Stimulated activated CD4-positive, alpha-beta T cell treated with anti-CD3 and anti-CD28 coated beads, Interleukin-2, amount 100 ng/mL, for 4 hours (primary cell): ENCODE results near the gene STRAP.
"Not testable (repeated sequence)": the region's sequence is repeated elsewhere in the genome, so short reads cannot be mapped to it uniquely, and the experiment has no call there.

Experiments used
- DNase-seq: peaks from one replicate; pipeline ENCODE4 v3.0.0-alpha.2; 2020; ENCODE audit warnings: low read depth

STRAP gene

DNA sequence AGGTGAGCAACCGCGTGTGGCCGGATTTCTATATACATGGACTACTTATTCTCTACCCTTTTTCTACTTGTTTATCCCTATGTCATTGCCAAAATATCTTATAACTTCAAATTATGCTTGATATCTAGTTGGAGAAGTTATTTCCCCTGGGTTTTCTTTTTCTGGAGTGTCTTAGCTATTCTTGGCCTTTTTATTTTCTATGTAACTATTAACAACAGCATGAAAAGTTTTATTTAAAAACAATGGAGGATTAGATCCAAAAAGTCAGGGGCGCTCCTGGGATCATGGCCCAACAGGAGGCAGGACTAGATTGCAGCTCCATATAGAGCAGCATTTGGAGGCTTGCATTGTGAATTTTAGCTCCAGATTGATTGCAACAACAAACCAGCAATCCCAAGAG is 8.6 kb upstream of the STRAP start:
- DNase-seq = no peak

GRCh38 chr12:15874556-15875145 is 7.5 kb upstream of the STRAP start:
- not testable (repeated sequence) for DNase-seq

- DNase-seq = no peak
Measured at GRCh38 chr12:15875863-15876262, 6.3 kb upstream of the STRAP start.

- DNase-seq = no peak
Measured at GRCh38 chr12:15879413-15879812, 2.8 kb upstream of the STRAP start.

- no peak for DNase-seq
Measured at GRCh38 chr12:15880721-15881120, 1.5 kb upstream of the STRAP start.

- no peak for DNase-seq
Measured at GRCh38 chr12:15883536-15883935, 1.3 kb downstream of the STRAP start.

DNA sequence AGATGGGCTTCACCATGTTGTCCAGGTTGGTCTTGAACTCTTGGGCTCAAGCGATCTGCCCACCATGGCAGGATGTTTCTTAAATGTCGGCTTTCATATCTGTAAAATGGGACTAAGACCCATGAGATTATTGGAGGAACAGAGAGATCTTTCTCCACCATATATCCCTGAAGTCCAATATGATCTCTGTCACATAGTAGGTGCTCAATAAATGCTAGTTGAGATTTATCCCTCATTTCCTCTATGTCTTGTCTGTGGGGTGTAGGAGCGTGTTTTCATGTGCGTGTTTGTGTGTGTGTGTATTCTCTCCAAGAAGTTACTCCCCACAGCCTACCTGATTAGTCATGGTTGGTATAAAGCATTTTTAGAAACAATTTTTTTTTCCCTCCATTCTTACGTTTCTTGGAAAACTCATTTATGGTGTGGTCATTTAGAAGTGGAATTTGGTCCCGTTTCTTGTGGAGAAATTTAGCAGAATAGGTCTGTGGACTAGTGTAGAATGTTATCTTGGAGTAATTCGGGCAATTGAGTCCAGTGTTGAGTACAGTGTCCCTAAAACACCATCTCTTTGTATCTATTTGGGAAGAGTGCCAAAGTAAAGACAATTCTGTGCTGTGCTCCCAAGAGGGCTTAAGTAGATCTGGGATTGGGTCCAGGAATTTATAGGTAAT is 4.3 kb downstream of the STRAP start:
- DNase-seq = no peak

GRCh38 chr12:15887043-15887817 is 5.0 kb downstream of the STRAP start:
- DNase-seq = no peak

GRCh38 chr12:15892645-15893259 is 10.6 kb downstream of the STRAP start:
- DNase-seq = no peak

GRCh38 chr12:15893260-15893659 is 11.1 kb downstream of the STRAP start:
- DNase-seq = no peak

DNA sequence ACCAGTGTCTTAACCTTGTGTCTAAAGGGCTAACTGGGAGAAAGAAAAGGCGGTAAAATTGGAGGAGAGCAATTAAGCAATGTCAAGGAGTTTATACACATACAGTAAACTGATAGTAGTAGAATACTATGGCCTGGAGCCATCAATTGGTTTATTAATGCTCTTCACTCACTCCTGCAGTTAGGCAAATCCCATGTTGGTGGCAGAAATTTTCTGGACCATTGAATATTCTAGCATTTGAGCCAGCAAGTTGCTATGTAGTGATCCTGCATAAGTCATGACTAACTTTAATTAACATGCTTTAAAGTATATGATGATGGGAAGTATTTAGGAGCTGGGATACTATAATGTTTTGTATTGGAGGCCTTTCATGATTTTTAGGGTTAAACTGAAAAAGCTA is 14.7 kb downstream of the STRAP start:
- DNase-seq = no peak

- DNase-seq = no peak
Measured at GRCh38 chr12:15897433-15897832, 15.2 kb downstream of the STRAP start.

DNA sequence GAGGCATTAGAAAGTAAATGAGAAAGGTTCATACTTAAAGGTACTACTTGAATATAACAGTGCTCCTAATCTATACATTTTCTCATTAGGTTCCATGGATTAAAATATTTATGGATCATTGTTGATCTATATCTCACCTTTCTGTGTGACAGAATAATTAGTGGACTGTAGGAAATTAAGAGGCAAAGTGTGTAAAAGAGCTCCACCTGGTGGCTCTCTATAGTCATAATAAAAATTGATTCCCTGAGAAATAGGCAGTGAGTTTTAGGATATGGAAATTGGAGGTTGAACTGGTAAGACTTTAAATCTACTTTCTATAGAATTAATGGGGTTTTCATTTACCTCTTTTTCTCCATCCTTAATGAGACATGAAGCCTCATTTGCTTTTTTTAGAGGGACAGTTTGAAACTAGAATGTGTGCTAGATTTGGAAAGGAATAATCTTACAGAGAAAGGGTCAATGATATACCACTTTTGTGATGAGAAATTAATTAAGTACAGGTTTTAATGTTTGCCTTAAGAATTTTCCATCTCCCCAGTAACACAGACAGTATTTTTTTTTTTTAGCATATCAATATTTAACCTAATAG is 17.2 kb downstream of the STRAP start:
- no peak for DNase-seq

DNA sequence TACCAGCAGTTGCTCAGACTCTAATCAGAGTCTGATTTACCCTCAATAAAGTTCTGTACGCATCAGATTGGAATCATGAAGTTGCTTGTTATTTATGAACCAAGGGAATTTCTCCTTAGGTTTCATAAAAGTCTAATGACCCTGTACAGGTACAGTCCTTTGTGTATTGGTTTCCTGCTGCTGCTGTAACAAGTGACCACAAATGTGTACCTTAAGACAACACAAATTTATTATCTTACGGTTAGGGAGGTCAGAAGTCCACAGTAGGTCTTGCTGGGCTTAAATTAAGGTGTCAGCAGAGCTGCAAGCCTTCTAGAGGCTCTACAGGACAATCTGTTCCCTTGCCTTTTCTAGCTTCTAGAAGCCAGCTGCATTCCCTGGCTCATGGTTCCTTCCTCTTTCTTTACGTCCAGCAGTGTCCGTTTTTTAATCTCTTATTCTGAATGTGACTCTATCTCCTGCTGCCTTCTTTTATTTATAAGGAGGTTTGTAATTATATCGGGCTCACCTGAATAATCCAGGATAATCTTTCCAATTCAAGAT is 22.3 kb downstream of the STRAP start:
- DNase-seq = no peak

GRCh38 chr12:15910468-15910863 is 28.3 kb downstream of the STRAP start:
- DNase-seq = no peak

DNA sequence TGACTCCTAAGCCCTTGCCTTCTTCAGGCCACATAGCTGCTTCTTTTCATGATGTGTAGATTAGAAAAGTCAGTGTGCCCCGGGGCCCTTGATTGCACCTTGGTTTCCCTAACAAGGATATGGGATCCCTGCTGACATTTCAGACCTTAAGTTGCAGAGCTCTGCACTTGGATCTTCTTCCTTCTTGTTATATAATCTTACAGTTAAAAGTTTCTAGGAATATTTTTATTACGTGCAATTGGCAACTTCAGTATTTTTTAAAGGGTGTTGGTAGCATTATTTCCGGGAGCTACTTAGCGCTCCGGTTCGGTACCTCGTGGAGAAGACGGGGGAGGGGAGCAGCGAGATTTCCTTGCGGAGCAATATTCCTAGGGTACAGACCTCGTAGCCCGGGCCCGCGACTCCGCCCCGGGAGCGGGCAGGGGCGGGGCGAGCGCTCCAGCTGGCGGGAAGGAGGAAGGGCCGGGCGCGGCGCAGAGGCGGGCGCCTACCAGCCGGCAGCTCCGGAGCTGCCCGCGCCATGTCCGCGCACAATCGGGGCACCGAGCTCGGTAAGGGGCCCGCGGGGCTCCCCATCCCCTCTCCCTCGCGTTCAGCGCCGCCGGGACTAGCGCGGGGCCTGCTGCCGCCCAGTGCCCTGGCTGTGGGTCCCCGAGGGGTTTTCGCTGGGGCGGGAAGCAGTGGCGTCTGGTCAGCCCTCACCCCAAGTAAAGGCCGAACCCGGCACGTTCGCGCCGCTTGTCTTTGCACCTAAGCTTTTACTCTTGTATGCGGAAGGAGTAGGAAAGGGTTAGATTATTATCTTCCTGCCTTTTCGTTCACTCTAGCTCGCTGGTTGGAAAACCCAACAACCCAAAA is 28.9 kb downstream of the STRAP start, which contains the start of gene DERA:
TSS of gene DERA (plus strand) at position 469 of the 858 bp plus-strand sequence. CDS start at position 521, 52 bp downstream.
- DNase-seq = peak; percentile 41

- DNase-seq = not testable (repeated sequence)
Measured at GRCh38 chr12:15911931-15912330, 29.7 kb downstream of the STRAP start.

GRCh38 chr12:15914131-15914530 is 31.9 kb downstream of the STRAP start:
- not testable (repeated sequence) for DNase-seq

DNA sequence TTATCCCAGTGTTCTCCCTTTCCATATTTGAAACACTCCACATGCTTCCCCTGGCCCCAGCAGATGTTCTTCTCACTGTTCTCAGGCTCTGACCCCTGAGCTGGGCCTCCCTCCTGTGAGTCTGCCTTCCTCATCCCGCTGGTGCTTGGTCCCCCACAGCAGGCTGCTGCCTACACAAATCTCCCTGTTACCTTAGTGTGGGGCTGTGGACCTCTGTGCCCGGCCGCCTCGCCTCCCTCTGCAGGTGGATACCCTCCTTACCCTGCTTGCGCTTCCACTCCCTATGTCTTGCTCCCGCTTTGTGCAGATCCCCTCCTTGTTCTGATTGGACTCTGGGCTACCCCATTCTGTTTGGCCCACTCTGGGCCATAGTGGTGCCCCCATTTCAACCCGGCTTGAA is 35.9 kb downstream of the STRAP start:
- DNase-seq = no peak

DNA sequence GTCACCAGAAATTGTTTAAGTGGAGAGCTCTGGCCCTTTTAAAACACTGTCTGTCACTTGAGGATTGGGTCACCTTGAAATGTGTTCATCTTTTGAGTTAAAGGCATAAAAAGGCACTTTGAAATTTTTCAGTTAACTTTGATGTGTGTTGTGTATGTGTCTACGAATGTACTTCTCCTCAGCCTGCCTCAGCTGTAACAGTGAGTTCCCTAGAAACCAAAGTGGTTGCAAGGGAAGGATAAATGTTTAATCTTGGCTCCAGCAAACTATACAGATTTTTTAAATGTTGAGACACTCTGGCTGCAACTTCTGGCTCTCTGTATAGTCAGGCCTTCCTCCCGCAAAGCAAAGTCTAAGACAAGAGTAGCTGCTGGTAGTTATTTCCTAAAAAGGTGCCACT is 37.2 kb downstream of the STRAP start:
- DNase-seq = no peak

GRCh38 chr12:15924956-15925355 is 42.8 kb downstream of the STRAP start:
- DNase-seq = no peak
